Measurements from ENCODE around the gene TMEM8B. TPM values are rescaled to one million over a fixed set of nuclear protein-coding genes. Genes with fewer than 3 reads are reported as not detected.
"Not testable (repeated sequence)": the region's sequence is repeated elsewhere in the genome, so short reads cannot be mapped to it uniquely, and the experiment has no call there.

TMEM8B gene
- total RNA-seq, 1 experiment from 2014 or later: 9.3 TPM

DNA sequence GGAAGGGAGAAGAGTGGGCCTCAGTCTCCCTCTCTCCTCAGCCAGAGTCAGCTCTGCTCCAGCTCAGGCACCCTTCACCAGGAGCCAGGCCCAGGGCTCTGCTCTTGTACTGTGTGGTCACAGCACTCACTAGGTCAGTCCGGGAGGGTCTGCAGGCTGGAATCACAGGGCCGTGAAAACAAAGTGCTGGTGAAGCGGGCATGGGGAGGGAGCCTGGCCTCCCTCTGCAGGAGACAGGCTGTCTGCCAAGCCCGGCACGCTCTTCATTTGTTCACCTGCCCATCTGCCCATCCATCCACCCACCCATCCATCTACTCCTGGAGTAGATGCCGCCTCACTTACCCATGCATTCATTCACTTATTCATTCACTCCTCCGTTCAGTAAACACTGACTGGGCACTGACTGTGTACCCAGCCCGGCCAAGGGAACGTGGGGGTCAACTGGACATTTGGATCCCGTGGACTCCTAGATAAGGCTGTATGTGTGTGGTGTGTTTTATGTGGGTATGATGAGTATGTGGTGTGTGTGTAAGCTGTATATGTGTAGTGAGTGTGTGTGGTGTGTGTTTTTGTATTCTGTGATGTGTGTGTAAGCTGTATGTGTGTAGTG lies 83.9 kb downstream of the TMEM8B start:
- H3K4me1 Mint-ChIP-seq: peaks cover 28 to 29% of the 10 kb centered on the region in 2 experiments
- TF ChIP-seq, protein P1, sequence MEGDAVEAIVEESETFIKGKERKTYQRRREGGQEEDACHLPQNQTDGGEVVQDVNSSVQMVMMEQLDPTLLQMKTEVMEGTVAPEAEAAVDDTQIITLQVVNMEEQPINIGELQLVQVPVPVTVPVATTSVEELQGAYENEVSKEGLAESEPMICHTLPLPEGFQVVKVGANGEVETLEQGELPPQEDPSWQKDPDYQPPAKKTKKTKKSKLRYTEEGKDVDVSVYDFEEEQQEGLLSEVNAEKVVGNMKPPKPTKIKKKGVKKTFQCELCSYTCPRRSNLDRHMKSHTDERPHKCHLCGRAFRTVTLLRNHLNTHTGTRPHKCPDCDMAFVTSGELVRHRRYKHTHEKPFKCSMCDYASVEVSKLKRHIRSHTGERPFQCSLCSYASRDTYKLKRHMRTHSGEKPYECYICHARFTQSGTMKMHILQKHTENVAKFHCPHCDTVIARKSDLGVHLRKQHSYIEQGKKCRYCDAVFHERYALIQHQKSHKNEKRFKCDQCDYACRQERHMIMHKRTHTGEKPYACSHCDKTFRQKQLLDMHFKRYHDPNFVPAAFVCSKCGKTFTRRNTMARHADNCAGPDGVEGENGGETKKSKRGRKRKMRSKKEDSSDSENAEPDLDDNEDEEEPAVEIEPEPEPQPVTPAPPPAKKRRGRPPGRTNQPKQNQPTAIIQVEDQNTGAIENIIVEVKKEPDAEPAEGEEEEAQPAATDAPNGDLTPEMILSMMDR (conservative IDR thresholded peaks at IDR 0.05): no peak
- Histone ChIP-seq H3K9ac (ENCODE audit: extremely low read depth, insufficient read length, low read length) (no peak overlapping the region), H2AFZ (ENCODE audit: low read length) (no peak overlapping the region), H2BK5ac (ENCODE audit: insufficient read length, low read length) (no peak overlapping the region), H3K4me1 (ENCODE audit: insufficient read depth, low read length) (peaks cover 4% of the 10 kb centered on the region; the same call in 1 of the 2 replicates), H4K5ac (ENCODE audit: insufficient read length, low read depth, low read length) (no peak overlapping the region), H2AK5ac (ENCODE audit: insufficient read length, low read length) (no peak overlapping the region), H3T11ph (ENCODE audit: low read length) (no peak overlapping the region), H3K79me1 (ENCODE audit: insufficient read depth, low read depth, low read length, poor library complexity, severe bottlenecking) (no peaks in the 10 kb centered on the region), H3K4me2 (ENCODE audit: insufficient read depth, insufficient read length, low read length) (no peak overlapping the region), H2BK15ac (ENCODE audit: low read depth, low read length) (no peak overlapping the region), H3K14ac (ENCODE audit: insufficient read depth, low read length) (no peak overlapping the region), H3K18ac (ENCODE audit: insufficient read length, low read depth, low read length) (no peak overlapping the region), H3K4ac (ENCODE audit: low read depth, low read length) (no peak overlapping the region), H2BK12ac (ENCODE audit: insufficient read length, low read depth, low read length) (no peak overlapping the region), H2BK20ac (ENCODE audit: low read depth, low read length, poor library complexity, severe bottlenecking) (no peak overlapping the region), H3K27ac (ENCODE audit: insufficient read length, low read depth, low read length) (no peak overlapping the region), H3K23ac (ENCODE audit: insufficient read length, low read depth, low read length) (no peak overlapping the region), H4K91ac (ENCODE audit: insufficient read length, low read depth, low read length) (no peak overlapping the region), H3K27me3 (ENCODE audit: insufficient read depth, low read length) (no peaks in the 10 kb centered on the region), H4K8ac (replicated peaks; ENCODE audit: insufficient read length, low read depth, low read length) (no peak overlapping the region), H3K79me2 (ENCODE audit: insufficient read depth, low read length) (no peaks in the 10 kb centered on the region), H3K23me2 (ENCODE audit: insufficient read length, low read depth, low read length, poor library complexity, severe bottlenecking) (no peaks in the 10 kb centered on the region), H2BK120ac (ENCODE audit: low read depth, low read length, poor library complexity, severe bottlenecking) (no peak overlapping the region), H3K9me3 (ENCODE audit: control insufficient read depth, low read depth, low read length) (no peaks in the 10 kb centered on the region), H4K20me1 (ENCODE audit: control insufficient read depth, insufficient read depth, insufficient read length) (no peaks in the 10 kb centered on the region), H3K56ac (ENCODE audit: insufficient read length, low read depth, low read length) (no peak overlapping the region)
- no CpG with 5 or more reads among the region's 10 CpGs for WGBS (ENCODE audit: extremely low coverage, insufficient read length, low lambda C conversion rate)
- H3K27ac Mint-ChIP-seq: no peak overlapping the region
- no peaks in the 10 kb centered on the region for H3K9me3 Mint-ChIP-seq
- H3K27me3 Mint-ChIP-seq (ENCODE audit: low read depth): no peaks in the 10 kb centered on the region
- no peak overlapping the region for H3K4me3 Mint-ChIP-seq
- H3K36me3 Mint-ChIP-seq (ENCODE audit: insufficient read depth in 1 of 3, low read depth in 3 of 3): no peaks in the 10 kb centered on the region
- no peak for DNase-seq

DNA sequence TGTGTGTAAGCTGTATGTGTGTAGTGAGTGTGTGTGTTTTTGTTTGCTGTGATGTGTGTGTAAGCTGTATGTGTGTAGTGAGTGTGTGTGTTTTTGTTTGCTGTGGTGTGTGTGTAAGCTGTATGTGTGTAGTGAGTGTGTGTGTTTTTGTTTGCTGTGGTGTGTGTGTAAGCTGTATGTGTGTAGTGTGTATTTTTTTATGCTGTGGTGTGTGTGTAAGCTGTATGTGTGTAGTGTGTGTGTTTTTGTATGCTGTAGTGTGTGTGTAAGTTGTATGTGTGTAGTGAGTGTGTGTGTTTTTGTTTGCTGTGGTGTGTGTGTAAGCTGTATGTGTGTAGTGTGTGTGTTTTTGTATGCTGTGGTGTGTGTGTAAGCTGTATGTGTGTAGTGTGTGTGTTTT lies 84.4 kb downstream of the TMEM8B start:
- H2BK5ac ChIP-seq (ENCODE audit: insufficient read length, low read length): not testable (repeated sequence)

More for the DNA sequence above, 84.4 kb downstream of the TMEM8B start:
- H3K23ac ChIP-seq (ENCODE audit: insufficient read length, low read depth, low read length); H2BK120ac ChIP-seq (ENCODE audit: low read depth, low read length, poor library complexity, severe bottlenecking); H3K27me3 Mint-ChIP-seq (ENCODE audit: low read depth); H3K9me3 ChIP-seq (ENCODE audit: control insufficient read depth, low read depth, low read length); DNase-seq; H3K23me2 ChIP-seq (ENCODE audit: insufficient read length, low read depth, low read length, poor library complexity, severe bottlenecking); H3K14ac ChIP-seq (ENCODE audit: insufficient read depth, low read length); H4K5ac ChIP-seq (ENCODE audit: insufficient read length, low read depth, low read length); H3K56ac ChIP-seq (ENCODE audit: insufficient read length, low read depth, low read length); H3K27ac ChIP-seq (ENCODE audit: insufficient read length, low read depth, low read length); H2BK12ac ChIP-seq (ENCODE audit: insufficient read length, low read depth, low read length); H3K4me3 Mint-ChIP-seq; H3T11ph ChIP-seq (ENCODE audit: low read length); H4K8ac ChIP-seq (replicated peaks; ENCODE audit: insufficient read length, low read depth, low read length); H3K4ac ChIP-seq (ENCODE audit: low read depth, low read length); H3K18ac ChIP-seq (ENCODE audit: insufficient read length, low read depth, low read length); H3K36me3 Mint-ChIP-seq (ENCODE audit: insufficient read depth in 1 of 3, low read depth in 3 of 3); H3K79me1 ChIP-seq (ENCODE audit: insufficient read depth, low read depth, low read length, poor library complexity, severe bottlenecking); H2AK5ac ChIP-seq (ENCODE audit: insufficient read length, low read length); H4K91ac ChIP-seq (ENCODE audit: insufficient read length, low read depth, low read length); H3K27ac Mint-ChIP-seq; H3K27me3 ChIP-seq (ENCODE audit: insufficient read depth, low read length); H4K20me1 ChIP-seq (ENCODE audit: control insufficient read depth, insufficient read depth, insufficient read length); H2BK15ac ChIP-seq (ENCODE audit: low read depth, low read length); H3K9ac ChIP-seq (ENCODE audit: extremely low read depth, insufficient read length, low read length); H3K79me2 ChIP-seq (ENCODE audit: insufficient read depth, low read length); H3K4me2 ChIP-seq (ENCODE audit: insufficient read depth, insufficient read length, low read length); H3K4me1 ChIP-seq (ENCODE audit: insufficient read depth, low read length); H3K9me3 Mint-ChIP-seq; H2AFZ ChIP-seq (ENCODE audit: low read length); H2BK20ac ChIP-seq (ENCODE audit: low read depth, low read length, poor library complexity, severe bottlenecking): not testable (repeated sequence)
- H3K4me1 Mint-ChIP-seq: peaks cover 22 to 24% of the 10 kb centered on the region in 2 experiments
